ENCODE measurements around the gene NLK.

DNA sequence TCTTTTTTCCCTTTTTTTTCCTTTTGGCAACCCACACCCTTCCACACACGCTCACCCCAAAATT is at the start of gene NLK:
- TF ChIP-seq POLR2A (IDR thresholded peaks at IDR 0.05) (no peak), POLR2AphosphoS5 (IDR thresholded peaks at IDR 0.05) (no peak), CTCF (IDR thresholded peaks at IDR 0.05) (no peak), EP300 (IDR thresholded peaks at IDR 0.05) (no peak)

Measured in sigmoid colon (tissue), 4 donors.